Omental fat pad (tissue), 4 donors: Measurements from ENCODE around the gene EFNB1. TPM values are rescaled to one million over a fixed set of nuclear protein-coding genes. Genes with fewer than 3 reads are reported as not detected.

Source experiments
- ATAC-seq: fragments of 150-250 bp; one replicate; pipeline ENCODE4 v1.9.1; 2016; ENCODE audit warnings: mild to moderate bottlenecking, moderate library complexity; ENCODE audit not compliant: low FRiP score
- DNase-seq: peaks from one replicate; pipeline ENCODE4 v3.0.0-alpha.2; 2019; ENCODE audit warnings: low spot score
- total RNA-seq, 4 donors: library from RNA; depleted of rRNA; stranded (reverse); fragments of >200 nt; gene quantifications; one replicate each; pipeline ENCODE4 v1.1.0, GENCODE V29; 2016
- TF ChIP-seq, protein P1 (sequence below), 3 donors: fragments of 450-650 bp; IDR thresholded peaks; one replicate each; pipeline ENCODE4 v1.5.1; 2016 to 2017; ENCODE audit warnings: antibody characterized with exemption in 3 of 3, mild to moderate bottlenecking in 3 of 3, moderate library complexity in 2 of 3

EFNB1 gene
- total RNA-seq, 4 donors from 2014 or later: 46.4 to 108 (median 78.5) TPM

DNA sequence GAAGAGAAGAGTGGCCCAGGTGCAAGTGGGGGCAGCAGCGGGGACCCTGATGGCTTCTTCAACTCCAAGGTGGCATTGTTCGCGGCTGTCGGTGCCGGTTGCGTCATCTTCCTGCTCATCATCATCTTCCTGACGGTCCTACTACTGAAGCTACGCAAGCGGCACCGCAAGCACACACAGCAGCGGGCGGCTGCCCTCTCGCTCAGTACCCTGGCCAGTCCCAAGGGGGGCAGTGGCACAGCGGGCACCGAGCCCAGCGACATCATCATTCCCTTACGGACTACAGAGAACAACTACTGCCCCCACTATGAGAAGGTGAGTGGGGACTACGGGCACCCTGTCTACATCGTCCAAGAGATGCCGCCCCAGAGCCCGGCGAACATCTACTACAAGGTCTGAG, 11.4 kb downstream of the EFNB1 start:
- TF ChIP-seq, protein P1, sequence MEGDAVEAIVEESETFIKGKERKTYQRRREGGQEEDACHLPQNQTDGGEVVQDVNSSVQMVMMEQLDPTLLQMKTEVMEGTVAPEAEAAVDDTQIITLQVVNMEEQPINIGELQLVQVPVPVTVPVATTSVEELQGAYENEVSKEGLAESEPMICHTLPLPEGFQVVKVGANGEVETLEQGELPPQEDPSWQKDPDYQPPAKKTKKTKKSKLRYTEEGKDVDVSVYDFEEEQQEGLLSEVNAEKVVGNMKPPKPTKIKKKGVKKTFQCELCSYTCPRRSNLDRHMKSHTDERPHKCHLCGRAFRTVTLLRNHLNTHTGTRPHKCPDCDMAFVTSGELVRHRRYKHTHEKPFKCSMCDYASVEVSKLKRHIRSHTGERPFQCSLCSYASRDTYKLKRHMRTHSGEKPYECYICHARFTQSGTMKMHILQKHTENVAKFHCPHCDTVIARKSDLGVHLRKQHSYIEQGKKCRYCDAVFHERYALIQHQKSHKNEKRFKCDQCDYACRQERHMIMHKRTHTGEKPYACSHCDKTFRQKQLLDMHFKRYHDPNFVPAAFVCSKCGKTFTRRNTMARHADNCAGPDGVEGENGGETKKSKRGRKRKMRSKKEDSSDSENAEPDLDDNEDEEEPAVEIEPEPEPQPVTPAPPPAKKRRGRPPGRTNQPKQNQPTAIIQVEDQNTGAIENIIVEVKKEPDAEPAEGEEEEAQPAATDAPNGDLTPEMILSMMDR (IDR thresholded peaks at IDR 0.05): no peak
- no peak for DNase-seq
- no peak for ATAC-seq

GRCh38 chrX:68841251-68842049, 12.6 kb downstream of the EFNB1 start:
- DNase-seq: no peak
- ATAC-seq: no peak
- TF ChIP-seq, protein P1 (IDR thresholded peaks at IDR 0.05): no peak

GRCh38 chrX:68842351-68842750, 13.5 kb downstream of the EFNB1 start:
- ATAC-seq (no peak), DNase-seq (no peak)
- TF ChIP-seq, protein P1 (IDR thresholded peaks at IDR 0.05): no peak

GRCh38 chrX:68842781-68843581, 14.2 kb downstream of the EFNB1 start:
- DNase-seq: no peak
- no peak for ATAC-seq
- TF ChIP-seq, protein P1 (IDR thresholded peaks at IDR 0.05): no peak

DNA sequence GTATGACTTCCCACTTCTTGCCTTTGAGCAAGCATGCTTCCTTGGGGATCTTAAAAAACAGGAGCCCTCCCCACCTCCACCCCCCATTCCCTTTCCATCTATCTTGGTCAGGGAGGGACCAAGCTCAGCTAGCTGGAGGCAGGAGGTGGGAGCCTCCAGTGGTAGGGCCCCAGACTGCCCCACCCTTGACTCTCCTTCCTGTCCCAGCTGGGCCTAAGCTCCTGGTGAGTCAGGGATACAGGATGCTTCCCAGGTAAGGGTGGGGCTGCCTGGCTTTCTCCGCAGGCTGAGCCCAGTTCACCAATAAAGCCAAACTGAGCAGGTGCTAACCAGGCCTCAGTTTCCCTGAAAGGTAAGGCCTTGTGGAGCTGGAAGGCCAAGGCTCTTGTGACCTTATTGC, 15.2 kb downstream of the EFNB1 start:
- DNase-seq (no peak), ATAC-seq (no peak)
- TF ChIP-seq, protein P1 (IDR thresholded peaks at IDR 0.05): no peak

DNA sequence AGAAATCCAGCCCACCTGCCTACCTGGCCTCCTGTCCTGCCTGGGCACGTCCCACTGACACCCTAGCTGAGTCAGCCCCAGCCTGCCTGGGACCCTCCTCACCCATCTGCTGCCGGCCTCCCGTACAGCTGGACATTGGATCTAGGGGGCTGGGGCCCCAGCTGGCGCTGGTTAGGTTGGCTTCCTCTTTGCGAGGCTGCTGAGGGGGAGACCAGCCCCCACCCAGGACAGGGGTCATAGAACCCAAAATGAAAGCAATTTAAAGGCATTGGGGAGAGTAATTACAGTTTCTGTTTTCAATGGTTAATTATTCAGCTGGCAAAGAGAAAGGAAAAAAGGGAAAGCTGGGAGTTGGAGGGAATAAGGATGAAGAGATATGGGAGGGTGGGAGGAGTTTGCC, 15.8 kb downstream of the EFNB1 start:
- no peak for DNase-seq
- TF ChIP-seq, protein P1 (IDR thresholded peaks at IDR 0.05): no peak
- ATAC-seq: no peak
